Activated effector memory CD4-positive, alpha-beta T cell treated with anti-CD3 and anti-CD28 coated beads, Interleukin-2, amount 50 U/mL, for 16 hours (primary cell): Measurements from ENCODE around the gene EIF4E.
"Not testable (repeated sequence)": the region's sequence is repeated elsewhere in the genome, so short reads cannot be mapped to it uniquely, and the experiment has no call there.

Experiments used
- DNase-seq: peaks from one replicate; pipeline ENCODE4 v3.0.0-alpha.2; 2020

Gene EIF4E

GRCh38 chr4:98872120-98872906 lies 56.6 kb downstream of the EIF4E start:
- DNase-seq = not testable (repeated sequence)

DNA sequence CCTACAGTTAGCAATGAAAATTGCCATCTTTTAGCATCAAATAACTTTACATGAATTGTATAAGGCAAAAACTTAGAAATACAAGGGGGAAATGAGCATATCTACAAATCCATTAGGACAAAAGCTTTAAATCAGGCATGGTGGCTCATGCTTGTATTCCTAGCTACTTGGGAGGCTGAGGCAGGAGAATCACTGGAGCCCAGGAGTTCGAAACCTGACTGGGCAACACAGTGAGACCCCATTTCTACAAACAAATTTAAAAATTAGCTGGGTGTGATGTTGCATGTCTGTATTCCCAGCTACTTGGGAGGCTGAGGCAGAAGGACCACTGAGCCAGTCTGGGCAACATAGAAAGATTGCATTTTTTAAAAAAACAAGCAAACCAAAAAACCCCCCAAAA lies 61.3 kb downstream of the EIF4E start:
- DNase-seq = no peak

GRCh38 chr4:98865059-98865458 lies 63.9 kb downstream of the EIF4E start:
- no peak for DNase-seq

DNA sequence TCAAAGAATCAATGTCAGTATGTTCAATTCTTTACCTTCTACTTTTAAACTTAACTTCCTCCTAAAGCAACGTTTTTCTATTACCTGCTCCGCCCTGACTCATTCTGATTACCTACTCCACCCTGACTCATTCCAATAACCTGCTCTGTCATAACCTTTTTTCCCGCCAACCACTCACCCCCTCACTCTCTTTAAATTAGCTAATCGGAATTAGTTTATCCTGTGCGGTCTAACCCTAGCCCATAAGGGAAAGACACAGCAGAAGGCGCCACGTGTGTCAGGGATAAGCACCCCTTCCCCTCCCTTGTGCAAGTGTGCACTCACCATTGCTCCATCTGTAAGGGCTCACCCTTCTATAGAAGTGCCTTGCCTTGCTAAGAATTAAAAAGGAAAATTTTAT lies 64.4 kb downstream of the EIF4E start:
- DNase-seq = peak; percentile 65

GRCh38 chr4:98862371-98862770 lies 66.6 kb downstream of the EIF4E start:
- no peak for DNase-seq

GRCh38 chr4:98861100-98861884 lies 67.6 kb downstream of the EIF4E start:
- no peak for DNase-seq

GRCh38 chr4:98851806-98852205 lies 77.1 kb downstream of the EIF4E start:
- DNase-seq = no peak

DNA sequence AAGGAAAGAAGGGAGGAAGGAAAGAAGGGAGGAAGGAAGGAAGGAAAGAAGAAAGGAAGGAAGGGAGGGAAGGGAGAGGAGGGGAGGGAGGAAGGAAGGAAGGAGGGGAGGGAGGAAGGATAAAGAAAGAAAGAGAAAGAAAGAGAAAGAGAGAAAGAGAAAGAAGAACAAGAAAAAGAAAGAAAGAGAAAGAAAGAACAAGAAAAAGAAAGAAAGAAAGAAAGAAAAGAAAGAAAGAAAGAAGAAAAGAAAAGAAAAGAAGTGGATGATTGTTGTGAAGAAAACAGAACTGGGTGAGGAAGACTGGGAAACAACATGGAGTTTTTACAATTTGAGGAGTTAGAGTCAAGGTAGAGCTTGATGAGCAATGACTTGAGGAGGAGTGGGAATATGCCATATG lies 78.0 kb downstream of the EIF4E start:
- DNase-seq = no peak

DNA sequence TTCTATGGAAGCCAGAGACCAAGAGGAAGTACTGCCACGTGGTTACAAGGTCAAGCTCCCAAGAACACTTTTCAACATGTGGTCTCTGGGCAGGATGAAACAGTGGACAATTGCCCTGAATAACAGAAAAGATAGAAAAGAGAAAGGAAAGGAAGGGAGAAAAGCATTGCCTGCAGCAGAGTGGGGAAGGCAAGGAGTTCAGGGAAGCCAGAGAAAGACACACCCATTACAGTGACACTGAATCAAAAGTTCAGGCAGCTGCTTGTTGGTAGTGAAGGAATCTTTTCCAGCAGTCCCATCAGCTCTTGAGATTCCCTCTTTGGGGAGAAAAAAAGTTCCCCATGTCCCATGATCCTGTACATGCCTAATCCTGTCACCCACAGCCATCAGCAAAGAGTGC lies 80.5 kb downstream of the EIF4E start:
- DNase-seq = no peak

- DNase-seq = no peak
Observed at GRCh38 chr4:98845960-98846359, 83.0 kb downstream of the EIF4E start.

- not testable (repeated sequence) for DNase-seq
Observed at GRCh38 chr4:98842917-98843316, 86.0 kb downstream of the EIF4E start.

DNA sequence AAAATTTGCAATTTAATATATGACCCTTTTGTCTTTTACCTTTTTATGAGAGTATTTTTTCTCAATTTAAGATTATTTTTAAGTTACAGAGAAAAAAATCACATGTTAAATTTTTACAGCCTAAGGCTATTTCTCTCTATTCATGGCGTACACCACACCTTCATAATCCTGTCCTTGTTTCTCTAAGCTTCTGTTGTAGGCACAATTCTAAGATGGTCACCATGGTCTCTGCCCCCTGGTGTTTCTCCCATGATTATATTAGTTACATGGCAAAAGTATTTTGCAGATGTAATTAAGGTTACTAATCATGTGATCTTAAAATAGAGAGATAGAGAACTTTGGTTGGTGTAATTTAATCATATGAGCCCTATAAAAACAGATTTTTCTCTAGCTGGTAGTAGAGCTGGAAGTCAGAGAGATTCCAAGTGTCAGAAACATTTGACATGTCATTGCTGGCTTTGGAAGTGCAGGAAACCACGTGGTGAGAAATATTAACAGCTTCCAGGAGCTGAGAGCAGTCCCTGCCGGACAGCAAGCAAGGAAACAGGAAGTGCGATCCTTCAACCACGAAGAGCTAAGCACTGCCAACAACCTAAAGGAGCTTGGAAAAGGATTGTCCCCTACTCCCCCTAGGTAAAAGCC lies 89.8 kb downstream of the EIF4E start:
- DNase-seq = no peak

- no peak for DNase-seq
Observed at GRCh38 chr4:98838531-98838930, 90.4 kb downstream of the EIF4E start.

GRCh38 chr4:98833384-98833783 lies 95.5 kb downstream of the EIF4E start:
- DNase-seq = no peak

DNA sequence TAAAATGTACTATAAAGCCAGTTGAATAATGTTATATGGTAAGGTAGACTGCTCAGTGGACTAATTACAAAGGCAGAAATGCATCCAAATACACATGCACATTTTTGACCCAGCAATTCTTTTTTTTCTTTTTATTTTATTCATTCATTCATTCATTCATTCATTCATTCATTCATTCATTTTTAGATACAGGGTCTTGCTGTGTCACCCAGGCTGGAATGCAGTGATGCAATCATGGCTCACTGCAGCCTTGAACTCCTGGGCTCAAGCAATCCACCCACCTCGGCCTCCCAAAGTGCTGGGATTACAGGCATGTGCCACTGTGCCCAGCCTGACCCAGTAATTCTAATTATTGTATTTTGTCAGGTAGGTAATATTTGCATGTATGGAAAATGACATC lies 97.9 kb downstream of the EIF4E start:
- DNase-seq = not testable (repeated sequence)
